HepG2 (cell line): Measurements from ENCODE around the gene TRMT1. TPM values are rescaled to one million over a fixed set of nuclear protein-coding genes. Genes with fewer than 3 reads are reported as not detected.

Experiments used
- GABPA ChIP-seq, 2 experiments: IDR thresholded peaks; 2 replicates each; pipeline ENCODE4 v1.6.1; 2011 to 2016; ENCODE audit warnings: low read depth in 2 of 2, low read length in 1 of 2, missing biosample characterization in 1 of 2, missing genetic modification characterization in 1 of 2
- GTF2F1 ChIP-seq: fragments of 150-350 bp; IDR thresholded peaks from 2 replicates; pipeline ENCODE4 v1.6.1; 2014; ENCODE audit warnings: low read length
- ISX ChIP-seq: sonication (generic); formaldehyde crosslinking; conservative IDR thresholded peaks from 2 replicates; pipeline ENCODE4 v1.5.0; 2020; ENCODE audit warnings: missing genetic modification reagents
- PCBP2 ChIP-seq: fragments of 200-400 bp; formaldehyde crosslinking; optimal IDR thresholded peaks from 2 replicates; pipeline ENCODE3; 2018; ENCODE audit warnings: low read length, low read depth; ENCODE audit not compliant: poor library complexity, severe bottlenecking
- PHF8 ChIP-seq: sonication (generic); formaldehyde crosslinking; IDR thresholded peaks from 2 replicates; pipeline ENCODE4 v1.5.0; 2020; ENCODE audit warnings: missing genetic modification reagents
- RFXAP ChIP-seq: sonication (generic); formaldehyde crosslinking; IDR thresholded peaks from 2 replicates; pipeline ENCODE4 v1.4.0; 2020; ENCODE audit warnings: missing genetic modification reagents, borderline replicate concordance
- RORA ChIP-seq: sonication (generic); formaldehyde crosslinking; IDR thresholded peaks from 2 replicates; pipeline ENCODE4 v1.5.0; 2020; ENCODE audit warnings: mild to moderate bottlenecking, missing genetic modification reagents, moderate library complexity
- SP1 ChIP-seq, 2 experiments: fragments of 450-650 bp in 1 of 2; sonication (generic) in 1 of 2; formaldehyde crosslinking in 1 of 2; IDR thresholded peaks; 2 replicates each; pipeline versions ENCODE4 v1.4.0 to v1.6.1; 2016 to 2020; ENCODE audit warnings: missing genetic modification reagents in 1 of 2
- TAF15 ChIP-seq: fragments of 200-400 bp; formaldehyde crosslinking; IDR thresholded peaks from one replicate; pipeline ENCODE4 v1.6.1; 2018; ENCODE audit warnings: mild to moderate bottlenecking, low read depth, low read length; ENCODE audit not compliant: poor library complexity, severe bottlenecking
- ZNF253 ChIP-seq: sonication (generic); formaldehyde crosslinking; IDR thresholded peaks from 2 replicates; pipeline ENCODE4 v1.8.0; 2022; ENCODE audit warnings: mild to moderate bottlenecking, missing genetic modification reagents, borderline replicate concordance
- ZNF292 ChIP-seq: sonication (generic); formaldehyde crosslinking; IDR thresholded peaks from 2 replicates; pipeline ENCODE4 v1.8.1; 2022; ENCODE audit warnings: mild to moderate bottlenecking, low read depth, missing genetic modification reagents, borderline replicate concordance
- ZNF737 ChIP-seq: sonication (generic); formaldehyde crosslinking; IDR thresholded peaks from 2 replicates; pipeline ENCODE4 v1.5.0; 2020; ENCODE audit warnings: missing genetic modification reagents, mild to moderate bottlenecking, borderline replicate concordance
- ZSCAN29 ChIP-seq: sonication (generic); formaldehyde crosslinking; conservative IDR thresholded peaks from 2 replicates; pipeline ENCODE4 v1.4.0; 2020; ENCODE audit warnings: mild to moderate bottlenecking, missing genetic modification reagents
- polyA plus RNA-seq, 8 experiments: library from polyadenylated mRNA; depleted of rRNA in 3 of 8; stranded (reverse) in 7 of 8; unstranded in 1 of 8; fragments of >200 nt; fragmentation: Illumina TruSeq in 4 of 8; extraction: Trizol in 4 of 8; gene quantifications; 2 replicates each; pipeline versions ENCODE4 v1.2.1 to v1.2.3, GENCODE V29; 2011 to 2016; ENCODE audit warnings: low read depth in 4 of 8, missing spikeins in 1 of 8, mixed read lengths in 1 of 8; ENCODE audit not compliant: insufficient read depth in 1 of 8
- total RNA-seq, 5 experiments: library from RNA; depleted of rRNA; stranded (reverse); fragments of >200 nt; fragmentation: Illumina TruSeq; extraction: Trizol; gene quantifications; 2 replicates each; pipeline ENCODE4 v1.2.3, GENCODE V29; 2016; ENCODE audit warnings: low read depth in 1 of 5
- TF ChIP-seq, protein P1 (sequence below): sonication (generic); formaldehyde crosslinking; IDR thresholded peaks from 2 replicates; pipeline ENCODE4 v1.5.1; 2020; ENCODE audit warnings: missing genetic modification reagents, mild to moderate bottlenecking, borderline replicate concordance
- TF ChIP-seq, protein P2 (sequence below), 2 experiments: fragments of 450-650 bp in 1 of 2; sonication (generic) in 1 of 2; formaldehyde crosslinking in 1 of 2; IDR thresholded peaks; 2 replicates each; pipeline versions ENCODE4 v1.6.1 to v1.8.0; 2016 to 2022; ENCODE audit warnings: antibody characterized with exemption in 1 of 2, mild to moderate bottlenecking in 1 of 2, missing genetic modification reagents in 1 of 2

Gene TRMT1
- total and polyA plus RNA-seq, 2 of the 13 experiments (the other 11 are each of a cell fraction or from before 2014, with no cell fraction given): 35.5 to 44.1 TPM

DNA sequence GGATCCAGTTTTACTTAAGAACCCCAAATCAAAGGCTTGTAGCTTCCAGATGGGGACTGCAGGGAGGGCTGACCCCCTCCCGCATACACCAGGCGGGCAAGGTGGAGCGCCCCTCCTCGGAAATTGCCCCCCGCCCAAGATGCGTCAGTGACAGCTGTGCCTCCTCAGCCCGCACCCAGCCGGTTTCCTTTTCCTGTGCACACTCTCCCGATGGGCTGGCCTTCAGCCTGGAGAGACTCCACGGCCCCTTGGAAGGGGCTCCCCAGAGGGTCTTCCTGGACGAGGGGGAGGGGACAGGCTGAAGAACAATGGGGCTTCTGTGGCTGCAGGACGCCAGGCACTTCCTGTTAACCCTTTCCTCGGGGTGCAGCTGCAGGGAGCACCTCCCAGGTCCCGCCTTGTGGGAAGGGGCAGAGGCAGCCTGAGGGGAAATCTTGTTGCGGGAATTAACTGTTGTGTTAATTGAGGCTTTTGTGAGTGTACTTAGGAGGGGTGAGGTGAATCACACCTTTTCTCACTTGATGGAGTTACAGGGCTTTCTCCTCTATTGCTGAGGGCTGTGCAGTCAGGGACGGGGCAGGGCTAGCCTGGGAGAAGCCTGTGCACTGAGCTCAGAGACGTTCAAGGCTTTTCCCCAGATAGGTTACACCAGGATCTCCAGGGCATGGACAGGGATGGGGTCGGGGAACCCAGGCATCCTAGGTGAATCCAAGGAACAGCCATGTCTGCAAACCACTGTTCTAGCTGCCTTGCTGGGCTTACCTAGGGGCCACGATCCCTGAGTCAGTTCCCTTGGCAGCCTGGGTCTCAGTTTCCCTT, 48.0 kb upstream of the TRMT1 start (continued):
- TF ChIP-seq, protein P1, sequence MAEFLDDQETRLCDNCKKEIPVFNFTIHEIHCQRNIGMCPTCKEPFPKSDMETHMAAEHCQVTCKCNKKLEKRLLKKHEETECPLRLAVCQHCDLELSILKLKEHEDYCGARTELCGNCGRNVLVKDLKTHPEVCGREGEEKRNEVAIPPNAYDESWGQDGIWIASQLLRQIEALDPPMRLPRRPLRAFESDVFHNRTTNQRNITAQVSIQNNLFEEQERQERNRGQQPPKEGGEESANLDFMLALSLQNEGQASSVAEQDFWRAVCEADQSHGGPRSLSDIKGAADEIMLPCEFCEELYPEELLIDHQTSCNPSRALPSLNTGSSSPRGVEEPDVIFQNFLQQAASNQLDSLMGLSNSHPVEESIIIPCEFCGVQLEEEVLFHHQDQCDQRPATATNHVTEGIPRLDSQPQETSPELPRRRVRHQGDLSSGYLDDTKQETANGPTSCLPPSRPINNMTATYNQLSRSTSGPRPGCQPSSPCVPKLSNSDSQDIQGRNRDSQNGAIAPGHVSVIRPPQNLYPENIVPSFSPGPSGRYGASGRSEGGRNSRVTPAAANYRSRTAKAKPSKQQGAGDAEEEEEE (CRISPR knock-in tag): 0 out of 2 replicates have a peak, but pooled peaks have one; percentile 54
- TF ChIP-seq ZNF253 (CRISPR knock-in tag) (no peak), PCBP2 (no peak), GABPA (IDR thresholded peaks at IDR 0.05; ENCODE audit: low read depth, low read length) (peak; percentile 54), GABPA (CRISPR knock-in tag; IDR thresholded peaks at IDR 0.05; ENCODE audit: low read depth) (peak; percentile 89), TAF15 (peak; percentile 45), RFXAP (CRISPR knock-in tag) (peak; percentile 54; the same call in 1 of the 2 replicates), GTF2F1 (no peak), ISX (CRISPR knock-in tag) (no peak), RORA (no peak), ZNF292 (CRISPR knock-in tag) (peak; percentile 43; the same call in 1 of the 2 replicates), ZSCAN29 (no peak), ZNF737 (CRISPR knock-in tag) (no peak), PHF8 (CRISPR knock-in tag) (peak; percentile 44; the same call in 1 of the 2 replicates), SP1 (IDR thresholded peaks at IDR 0.05) (no peak), SP1 (CRISPR knock-in tag; IDR thresholded peaks at IDR 0.05) (peak; percentile 40; the same call in 1 of the 2 replicates)
- TF ChIP-seq, protein P2, sequence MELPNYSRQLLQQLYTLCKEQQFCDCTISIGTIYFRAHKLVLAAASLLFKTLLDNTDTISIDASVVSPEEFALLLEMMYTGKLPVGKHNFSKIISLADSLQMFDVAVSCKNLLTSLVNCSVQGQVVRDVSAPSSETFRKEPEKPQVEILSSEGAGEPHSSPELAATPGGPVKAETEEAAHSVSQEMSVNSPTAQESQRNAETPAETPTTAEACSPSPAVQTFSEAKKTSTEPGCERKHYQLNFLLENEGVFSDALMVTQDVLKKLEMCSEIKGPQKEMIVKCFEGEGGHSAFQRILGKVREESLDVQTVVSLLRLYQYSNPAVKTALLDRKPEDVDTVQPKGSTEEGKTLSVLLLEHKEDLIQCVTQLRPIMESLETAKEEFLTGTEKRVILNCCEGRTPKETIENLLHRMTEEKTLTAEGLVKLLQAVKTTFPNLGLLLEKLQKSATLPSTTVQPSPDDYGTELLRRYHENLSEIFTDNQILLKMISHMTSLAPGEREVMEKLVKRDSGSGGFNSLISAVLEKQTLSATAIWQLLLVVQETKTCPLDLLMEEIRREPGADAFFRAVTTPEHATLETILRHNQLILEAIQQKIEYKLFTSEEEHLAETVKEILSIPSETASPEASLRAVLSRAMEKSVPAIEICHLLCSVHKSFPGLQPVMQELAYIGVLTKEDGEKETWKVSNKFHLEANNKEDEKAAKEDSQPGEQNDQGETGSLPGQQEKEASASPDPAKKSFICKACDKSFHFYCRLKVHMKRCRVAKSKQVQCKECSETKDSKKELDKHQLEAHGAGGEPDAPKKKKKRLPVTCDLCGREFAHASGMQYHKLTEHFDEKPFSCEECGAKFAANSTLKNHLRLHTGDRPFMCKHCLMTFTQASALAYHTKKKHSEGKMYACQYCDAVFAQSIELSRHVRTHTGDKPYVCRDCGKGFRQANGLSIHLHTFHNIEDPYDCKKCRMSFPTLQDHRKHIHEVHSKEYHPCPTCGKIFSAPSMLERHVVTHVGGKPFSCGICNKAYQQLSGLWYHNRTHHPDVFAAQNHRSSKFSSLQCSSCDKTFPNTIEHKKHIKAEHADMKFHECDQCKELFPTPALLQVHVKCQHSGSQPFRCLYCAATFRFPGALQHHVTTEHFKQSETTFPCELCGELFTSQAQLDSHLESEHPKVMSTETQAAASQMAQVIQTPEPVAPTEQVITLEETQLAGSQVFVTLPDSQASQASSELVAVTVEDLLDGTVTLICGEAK (IDR thresholded peaks at IDR 0.05): no peak
- TF ChIP-seq, protein P2 (CRISPR knock-in tag; IDR thresholded peaks at IDR 0.05): peak; percentile 52; the same call in 1 of the 2 replicates
